NOMO-1 treated with DMSO at 0.1 percent for 48 hours (cell line): ENCODE data around the gene PHLPP2.
A peak's percentile ranks its signal among the peaks of the same experiment; 100 is the strongest.
"Not testable (repeated sequence)": the region's sequence is repeated elsewhere in the genome, so short reads cannot be mapped to it uniquely, and the experiment has no call there.

Experiments used
- DNase-seq: peaks from one replicate; lab custom pipeline; 2025; ENCODE audit not compliant: unreplicated experiment; lab: John Stamatoyannopoulos, UW

The PHLPP2 gene

DNA sequence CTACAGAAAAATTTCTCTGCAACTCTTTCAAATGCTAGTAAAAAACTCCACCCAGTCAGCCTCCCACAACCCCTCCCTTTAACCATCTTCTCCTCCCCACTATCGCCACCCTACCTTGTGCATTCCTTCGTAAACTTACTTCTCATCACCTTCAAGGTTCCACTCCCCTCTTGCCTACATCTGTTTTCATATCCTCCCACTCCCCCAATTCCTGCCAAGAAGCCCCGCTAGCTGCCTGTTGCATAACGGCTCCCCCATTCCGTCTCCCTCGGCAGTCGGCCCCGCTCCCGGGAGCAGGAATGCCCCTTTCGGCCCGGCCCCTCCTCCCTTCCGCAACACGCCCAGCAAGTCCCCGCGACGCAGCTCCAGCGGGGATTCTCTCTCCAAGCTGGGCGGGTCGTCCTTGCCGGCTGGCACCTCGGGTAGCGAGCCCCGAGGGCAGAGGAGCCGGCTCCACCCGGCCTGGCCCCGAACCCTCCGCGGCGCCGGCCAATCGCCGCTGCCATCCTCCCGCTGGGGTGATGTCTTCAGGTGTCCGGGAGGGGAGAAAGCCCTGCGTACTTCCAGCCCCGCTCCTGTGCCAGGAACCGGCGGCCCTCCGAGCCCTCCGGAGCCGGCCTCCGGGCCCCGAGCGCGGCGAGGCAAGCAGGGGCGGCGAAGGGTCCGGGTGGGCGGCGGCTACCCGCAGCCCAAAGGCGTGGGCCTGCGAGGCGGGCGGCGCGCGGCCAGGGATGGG, 1.5 kb downstream of the PHLPP2 start:
- peak; percentile 23 for DNase-seq

DNA sequence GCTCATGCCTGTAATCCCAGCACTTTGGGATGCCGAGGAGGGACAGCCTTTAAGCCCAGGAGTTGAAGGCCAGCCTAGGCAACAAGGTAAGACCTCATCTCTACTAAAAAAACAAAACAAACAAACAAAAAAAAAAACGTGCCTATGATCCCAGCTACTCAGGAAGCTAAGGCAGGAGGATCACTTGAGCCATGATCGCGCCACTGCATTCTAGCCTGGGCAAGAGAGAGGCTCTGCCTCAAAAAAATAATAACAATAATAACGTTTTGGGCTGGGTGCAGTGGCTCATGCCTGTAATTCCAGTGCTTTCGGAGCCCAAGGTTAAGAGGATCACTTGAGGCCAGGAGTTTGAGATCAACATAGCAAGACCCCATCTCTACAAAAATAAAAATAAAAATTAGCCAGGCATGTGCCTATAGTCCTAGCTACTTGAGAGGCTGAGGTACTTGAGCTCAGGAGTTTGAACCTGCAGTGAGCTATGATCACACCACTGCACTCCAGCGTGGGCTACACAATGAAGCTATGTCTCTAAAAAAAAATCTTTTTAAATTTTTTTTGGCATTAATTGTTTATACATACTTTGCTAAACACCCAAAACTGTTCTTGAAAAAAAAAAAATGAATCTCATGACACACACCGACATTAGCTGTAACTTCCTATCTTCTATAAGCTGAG, 3.3 kb downstream of the PHLPP2 start:
- DNase-seq: no peak

DNA sequence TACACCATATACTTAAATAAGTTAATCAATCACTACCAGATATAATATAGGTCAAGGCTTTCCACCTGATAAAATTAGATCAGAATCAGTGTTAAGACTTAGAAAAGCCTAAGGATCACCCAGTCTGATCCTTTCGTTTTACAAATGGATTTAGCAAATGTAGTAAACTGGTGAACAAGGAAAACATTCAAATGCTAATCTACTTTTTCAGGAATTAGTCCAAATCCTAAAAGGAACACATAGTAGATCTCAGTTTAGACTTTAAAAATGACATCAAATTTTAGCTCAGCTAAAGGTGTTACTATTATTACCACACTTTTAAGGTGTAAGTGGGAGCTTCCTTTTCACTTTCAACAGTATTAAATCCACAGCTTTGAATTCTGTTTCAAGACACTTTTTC, 12.0 kb downstream of the PHLPP2 start:
- DNase-seq: no peak

DNA sequence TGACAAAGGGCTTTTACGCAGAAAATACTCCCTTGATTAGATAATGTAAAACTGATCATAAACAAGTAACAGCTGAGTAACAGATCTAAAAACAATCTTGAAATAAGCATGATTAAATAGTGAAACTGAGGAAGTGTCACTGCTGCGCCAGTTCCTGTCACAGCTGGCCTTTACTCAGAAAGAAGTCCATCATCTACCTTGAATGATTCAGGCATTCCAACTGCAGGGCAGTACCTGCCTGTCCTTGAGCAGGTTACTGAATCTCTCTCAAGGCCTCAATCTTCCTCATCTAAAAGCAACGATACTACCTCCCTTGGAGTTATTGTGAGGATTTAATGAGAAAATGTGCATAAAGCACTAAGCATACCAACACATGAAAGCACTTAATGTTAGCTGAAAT, 12.7 kb downstream of the PHLPP2 start:
- DNase-seq: no peak

DNA sequence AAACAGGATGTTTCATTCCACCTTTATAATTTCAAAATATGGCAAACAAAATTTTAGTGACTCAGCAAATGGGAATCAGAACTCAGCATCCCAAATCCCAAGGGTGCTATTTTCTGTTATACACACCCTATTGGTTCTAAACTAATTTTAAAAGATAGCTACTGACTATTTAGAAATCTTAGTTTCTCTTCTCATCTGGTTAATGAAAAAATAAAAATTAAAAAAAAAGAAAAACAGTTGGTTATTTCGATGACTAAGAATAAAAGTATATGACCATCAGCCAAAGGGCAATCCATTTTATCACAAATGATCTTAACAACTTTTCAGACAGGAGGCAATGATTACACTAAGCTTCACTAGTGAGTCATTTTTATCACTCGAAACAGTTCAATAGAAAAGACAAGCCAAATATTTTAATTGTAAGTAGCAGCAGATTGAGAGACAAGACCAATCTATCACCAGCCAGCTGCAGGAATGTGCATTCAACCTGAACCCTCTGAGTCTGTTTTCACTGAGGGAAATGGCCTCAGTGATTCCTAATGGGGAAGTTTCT, 15.2 kb downstream of the PHLPP2 start:
- no peak for DNase-seq

DNA sequence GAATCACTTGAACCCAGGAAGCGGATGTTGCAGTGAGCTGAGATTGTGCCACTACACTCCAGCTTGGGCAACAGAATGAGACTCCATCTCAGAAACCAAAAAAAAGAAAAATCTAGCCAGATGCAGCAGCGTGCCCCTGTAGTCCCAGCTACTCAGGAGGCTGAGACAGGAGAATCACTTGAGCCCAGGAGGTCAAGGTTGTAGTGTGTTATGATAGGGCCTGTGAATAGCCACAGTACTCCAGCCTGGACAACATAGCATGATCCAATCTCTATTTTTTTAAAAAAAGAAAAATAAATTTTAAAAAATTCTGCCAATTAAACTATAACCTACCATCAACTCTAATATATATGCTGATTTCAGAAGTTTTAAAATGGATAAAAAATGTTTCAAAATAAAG, 15.8 kb downstream of the PHLPP2 start:
- no peak for DNase-seq

DNA sequence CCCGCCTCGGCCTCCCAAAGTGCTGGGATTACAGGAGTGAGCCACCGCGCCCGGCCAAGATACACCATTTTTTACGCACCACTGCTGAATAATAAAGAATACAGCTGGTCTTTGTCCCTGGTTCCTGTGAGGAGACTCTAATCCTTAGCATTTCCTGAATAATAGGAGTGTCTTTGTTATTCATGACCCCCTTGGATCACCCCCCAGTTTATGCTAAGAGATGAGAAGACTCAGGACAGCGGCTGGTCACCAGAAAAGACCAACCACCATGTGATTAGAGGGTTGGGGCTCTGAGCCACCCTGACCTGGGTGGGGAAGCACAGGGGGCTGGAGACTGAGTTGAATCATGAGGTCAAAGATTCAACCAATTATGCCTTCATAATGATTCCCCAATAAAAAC, 17.3 kb downstream of the PHLPP2 start:
- no peak for DNase-seq

DNA sequence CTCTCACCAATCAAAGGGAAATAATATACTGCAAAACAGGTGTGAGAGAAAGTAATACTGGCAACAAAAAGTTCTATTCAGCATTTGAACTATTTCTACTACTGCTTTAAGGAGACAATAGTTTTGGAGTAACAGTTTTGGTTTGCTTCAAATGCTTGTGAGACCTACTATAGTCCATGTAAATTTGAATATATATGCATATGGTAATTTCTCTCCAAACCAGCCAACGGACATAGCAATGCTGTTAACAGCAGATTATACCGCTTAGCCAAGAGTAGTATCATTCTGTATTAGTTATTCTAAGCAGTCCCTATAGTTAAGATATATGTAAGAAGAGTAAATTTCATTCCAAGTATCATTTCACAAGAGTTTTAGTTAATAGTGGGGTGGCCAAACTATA, 18.5 kb downstream of the PHLPP2 start:
- DNase-seq: no peak

DNA sequence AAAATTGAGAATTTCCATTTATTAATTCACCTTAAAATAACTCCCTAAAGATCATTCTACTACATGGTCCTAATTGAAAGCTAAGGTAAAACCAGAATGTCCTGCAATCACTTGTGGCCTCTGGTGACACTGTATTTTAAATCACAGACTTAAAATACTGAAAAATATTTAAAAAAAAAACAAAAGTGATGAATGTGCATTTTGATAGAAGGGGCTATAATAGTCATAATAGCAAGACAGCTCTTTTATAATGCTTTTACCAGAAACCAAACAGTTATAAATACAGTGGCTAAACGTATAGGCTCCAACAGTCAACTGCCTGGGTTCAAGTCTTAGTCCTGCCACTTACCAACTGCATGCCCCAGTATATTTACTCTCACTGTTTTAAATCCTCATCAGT, 21.2 kb downstream of the PHLPP2 start:
- no peak for DNase-seq

DNA sequence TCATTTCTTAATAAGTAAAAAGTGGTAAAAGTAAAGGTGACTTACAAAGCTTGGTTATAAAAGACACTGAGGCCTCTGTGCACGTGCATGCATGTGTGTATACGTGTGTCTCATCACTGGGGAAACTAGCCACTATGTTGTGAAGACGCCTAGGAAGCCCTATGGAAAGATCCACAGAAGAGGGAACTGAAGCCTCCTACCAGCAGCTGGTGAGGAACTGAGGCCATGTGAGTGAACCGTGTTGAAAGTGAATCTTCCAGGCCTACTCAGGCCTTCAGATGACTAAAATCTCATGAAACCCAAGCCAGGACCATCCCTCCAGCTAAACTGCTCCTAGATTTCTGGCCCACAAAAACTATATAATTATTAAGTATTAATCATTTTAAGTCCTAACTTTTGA, 23.7 kb downstream of the PHLPP2 start:
- DNase-seq: no peak

DNA sequence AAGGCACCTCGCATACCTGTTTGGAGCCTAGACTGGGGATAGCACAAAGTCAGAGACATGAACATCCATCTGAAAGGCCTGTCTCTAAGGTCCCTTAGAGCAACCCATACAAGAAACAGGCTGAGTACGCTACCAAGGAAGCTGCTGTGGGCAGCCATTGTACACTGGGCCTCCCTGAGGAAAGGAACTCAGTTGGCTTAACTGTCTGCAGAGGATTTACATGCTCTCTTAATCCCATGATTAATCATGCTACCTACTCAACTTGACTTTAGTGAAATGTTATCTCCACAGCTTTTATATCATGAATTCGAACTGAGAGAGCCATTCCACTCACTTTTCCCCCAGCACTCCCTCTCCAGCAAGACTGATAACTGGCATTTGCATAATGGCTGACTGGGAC, 26.0 kb downstream of the PHLPP2 start:
- DNase-seq: no peak

DNA sequence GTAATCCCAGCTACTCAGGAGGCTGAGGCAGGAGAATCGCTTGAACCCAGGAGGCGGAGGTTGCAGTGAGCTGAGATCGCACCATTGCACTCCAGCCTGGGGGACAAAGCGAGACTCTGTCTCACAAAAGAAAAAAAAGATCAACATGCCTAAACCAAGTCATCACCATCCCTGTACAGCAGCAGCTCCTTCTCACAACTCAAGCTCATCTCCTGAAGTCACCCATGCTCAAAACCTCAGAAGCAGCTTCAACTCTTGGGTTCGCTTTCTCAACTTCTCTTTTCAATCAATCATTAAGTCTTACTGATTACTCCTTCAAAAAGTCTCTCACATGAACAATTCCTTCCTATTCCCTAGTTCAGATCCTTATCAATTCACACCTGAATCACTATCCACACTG, 31.3 kb downstream of the PHLPP2 start:
- no peak for DNase-seq

DNA sequence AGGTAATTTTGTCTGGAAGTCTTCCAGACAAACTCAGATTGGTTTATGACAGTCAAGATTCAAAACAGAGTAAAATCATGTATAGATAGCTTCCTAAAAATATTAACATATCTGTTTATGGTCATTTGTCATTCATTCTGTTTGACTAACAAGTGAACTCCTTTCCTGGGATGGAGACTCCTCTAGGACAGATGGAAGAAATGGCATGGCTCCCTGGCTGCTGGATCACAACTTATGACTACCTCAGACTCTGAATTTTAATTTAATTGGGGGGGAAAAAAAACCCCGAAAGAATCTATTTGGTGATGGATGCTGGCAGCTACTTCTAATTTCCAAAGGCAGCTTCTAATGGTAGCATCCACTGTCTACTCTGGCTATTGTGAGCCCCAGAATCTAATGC, 34.6 kb downstream of the PHLPP2 start:
- DNase-seq: no peak

DNA sequence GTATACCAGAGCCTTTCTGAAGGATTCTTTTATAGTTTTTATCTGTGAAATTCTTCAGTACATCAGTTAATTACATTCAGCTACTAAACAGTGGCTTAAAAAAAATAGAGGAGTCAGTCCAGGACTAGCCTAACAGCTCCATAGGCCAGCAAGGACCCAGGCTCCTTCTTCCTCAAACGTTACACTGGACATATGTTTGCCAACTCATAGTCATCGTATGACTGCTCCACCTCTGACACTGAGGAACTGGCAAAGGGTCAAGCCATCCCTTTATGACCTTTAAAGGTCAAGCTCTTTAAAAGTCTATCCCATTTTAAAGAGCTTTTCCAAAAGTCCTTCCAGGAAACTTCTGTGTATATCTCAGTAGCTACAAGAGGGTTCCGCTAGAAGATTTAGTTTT, 36.6 kb downstream of the PHLPP2 start:
- DNase-seq: no peak

DNA sequence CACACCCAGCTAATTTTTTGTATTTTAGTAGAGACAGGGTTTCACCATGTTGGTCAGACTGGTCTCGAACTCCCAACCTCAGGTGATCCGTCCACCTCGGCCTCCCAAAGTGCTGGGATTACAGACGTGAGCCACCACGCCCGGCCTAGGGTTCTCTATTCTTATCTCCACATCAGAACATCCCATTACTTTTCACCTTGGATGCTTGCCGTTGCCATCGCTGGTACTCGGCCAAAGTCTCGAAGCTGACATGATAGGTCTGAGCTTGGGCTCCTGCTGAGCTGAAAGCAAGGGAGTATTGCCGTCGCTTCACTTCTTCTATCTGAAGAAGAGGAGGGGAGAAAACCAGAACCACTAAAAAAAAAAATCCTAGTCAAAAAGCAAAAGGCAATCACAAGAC, 40.2 kb downstream of the PHLPP2 start:
- DNase-seq: not testable (repeated sequence)

DNA sequence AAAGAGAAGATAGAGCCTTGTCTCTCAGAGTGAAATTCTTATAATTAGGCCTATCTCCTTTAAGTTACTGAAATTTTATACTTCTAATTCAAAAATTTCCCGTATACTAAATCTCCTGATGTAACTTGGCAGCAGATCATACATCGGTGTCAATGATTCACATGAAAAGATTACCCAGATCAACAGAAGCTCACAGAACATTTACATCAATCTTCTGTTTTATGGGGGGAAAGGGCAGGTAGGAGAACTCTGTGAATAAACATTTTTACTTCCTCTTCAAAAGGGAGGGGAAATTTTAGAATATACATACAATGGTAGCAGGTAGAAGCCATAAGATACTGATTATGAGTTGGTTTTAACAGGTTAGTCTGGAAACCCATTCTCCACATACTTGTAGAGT, 43.1 kb downstream of the PHLPP2 start:
- no peak for DNase-seq

DNA sequence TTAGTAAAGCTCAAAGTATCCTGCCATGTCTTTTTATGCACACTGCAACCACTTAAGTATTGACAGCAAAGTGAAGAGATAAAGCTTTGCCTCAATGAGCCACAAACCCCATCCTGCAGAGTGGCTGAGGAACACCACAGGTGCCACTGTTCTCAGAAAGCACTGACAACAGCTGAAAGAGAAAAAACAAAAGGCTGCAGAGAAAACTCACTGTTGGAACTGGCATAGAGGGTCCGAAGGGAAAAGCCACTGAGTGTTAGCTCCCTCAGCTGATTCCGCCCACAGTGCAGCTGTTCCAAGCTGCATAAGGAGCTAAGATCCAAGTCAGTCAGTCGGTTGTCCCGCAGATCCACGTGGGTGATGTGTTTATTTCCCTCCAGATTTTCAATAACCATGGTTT, 48.3 kb downstream of the PHLPP2 start:
- DNase-seq: no peak

DNA sequence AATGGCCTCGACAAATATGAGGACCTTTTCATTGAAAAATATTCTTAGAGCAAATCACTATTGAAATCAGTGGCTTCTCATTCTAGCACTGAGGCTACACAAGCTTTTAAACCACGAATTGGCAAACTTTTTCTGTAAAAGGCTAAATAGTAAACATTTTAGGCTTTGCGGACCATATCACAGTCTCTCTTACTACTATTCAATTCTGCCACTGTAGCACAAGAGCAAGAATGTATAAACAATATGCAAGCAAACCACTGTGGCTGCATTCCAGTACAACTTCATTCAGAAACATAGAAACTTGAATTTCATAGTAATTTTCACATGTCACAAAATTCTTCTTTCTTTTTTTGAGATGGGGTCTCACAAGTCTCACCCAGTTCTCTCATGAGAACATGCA, 49.1 kb downstream of the PHLPP2 start:
- DNase-seq: no peak

DNA sequence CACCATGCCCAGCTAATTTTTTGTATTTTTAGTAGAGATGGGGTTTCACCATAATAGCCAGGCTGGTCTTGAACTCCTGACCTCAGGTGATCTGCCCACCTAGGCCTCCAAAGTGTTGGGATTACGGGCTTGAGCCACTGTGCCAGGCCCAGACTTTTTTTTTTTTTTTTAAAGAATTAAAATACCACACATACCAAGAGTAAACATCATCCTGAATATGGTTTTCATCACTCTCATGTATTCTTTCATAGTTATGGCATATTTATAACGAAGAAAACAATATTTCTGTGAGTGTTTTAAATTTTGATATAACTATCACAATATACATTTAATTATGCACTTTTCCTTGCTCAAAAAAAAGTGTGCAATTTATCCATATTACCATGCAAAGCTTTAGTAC, 50.3 kb downstream of the PHLPP2 start:
- DNase-seq: no peak

DNA sequence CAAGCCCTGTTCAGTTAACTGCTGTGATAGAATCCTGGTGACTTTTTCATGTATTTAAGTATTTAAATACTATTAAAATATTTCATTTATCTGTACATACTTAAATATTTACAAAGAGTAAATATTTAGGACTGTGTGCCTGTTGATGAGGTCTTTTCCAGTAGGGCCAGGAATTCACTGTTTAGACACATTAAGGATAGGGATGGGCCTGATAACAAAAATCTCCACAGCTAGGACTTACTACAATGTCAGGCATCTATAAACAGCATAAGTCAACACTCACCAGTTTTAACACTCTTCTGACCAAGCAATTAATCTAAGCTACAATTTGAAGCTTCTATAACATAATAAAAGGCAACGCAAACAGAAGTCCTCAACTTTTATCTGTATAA, 50.9 kb downstream of the PHLPP2 start:
- no peak for DNase-seq

DNA sequence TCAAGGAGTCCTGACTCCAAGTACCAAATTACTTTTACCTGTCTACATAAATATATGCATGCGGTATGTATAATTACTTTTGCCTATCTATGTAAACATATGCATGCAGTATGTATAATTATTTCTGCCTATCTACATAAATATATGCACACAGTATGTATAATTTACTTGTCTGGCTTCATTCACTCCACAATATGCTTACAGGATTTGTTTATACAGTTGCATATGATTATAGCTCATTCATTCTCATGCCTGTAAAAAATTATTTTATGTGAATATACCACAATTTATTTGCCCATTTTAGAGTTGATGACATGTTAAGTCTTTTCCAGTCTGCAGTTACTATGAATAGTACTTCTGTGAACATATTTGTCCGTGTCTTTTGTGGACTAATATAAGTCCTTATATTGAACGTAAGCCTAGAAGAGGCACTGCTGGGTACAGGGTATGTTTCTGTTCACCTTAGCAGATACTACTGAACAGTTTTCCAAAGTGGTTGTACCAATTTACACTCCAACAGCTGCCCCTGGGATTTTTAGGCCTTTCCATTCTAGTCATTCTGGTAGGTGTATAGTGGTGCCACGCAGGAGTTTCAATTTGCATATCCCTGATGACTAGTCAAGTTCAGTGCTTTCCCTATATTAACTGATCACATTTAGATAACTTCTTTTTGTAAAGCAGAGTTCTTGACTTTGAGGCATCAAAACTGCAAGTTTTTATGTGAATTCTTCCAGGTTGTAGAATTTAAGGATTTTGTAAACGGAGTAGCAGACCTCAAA, 51.5 kb downstream of the PHLPP2 start:
- no peak for DNase-seq

DNA sequence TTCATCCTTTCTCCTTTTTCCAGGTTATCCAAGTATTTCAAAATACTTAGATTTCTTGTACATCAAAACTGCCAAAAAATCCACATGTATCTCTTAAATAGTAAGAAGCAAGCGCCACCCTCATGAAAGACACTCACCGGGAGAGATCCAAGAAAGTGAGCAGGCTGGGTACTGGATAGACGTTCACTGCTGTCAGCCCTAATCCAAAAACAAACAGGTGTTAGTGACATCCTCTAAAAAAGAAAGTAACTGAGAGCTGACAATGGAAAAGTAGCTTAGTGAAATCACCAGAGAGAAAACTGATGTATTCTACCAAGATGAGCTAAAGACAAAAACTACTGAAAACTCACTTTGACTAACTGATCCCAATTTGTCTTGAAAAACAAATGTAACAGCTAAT, 52.4 kb downstream of the PHLPP2 start:
- DNase-seq: no peak
